Measurements from ENCODE around the gene APBA2. TPM values are rescaled to one million over a fixed set of nuclear protein-coding genes. Genes with fewer than 3 reads are reported as not detected.

APBA2 gene
- total and polyA plus RNA-seq, 4 donors = 0.41 to 2.1 (median 1.9) TPM

DNA sequence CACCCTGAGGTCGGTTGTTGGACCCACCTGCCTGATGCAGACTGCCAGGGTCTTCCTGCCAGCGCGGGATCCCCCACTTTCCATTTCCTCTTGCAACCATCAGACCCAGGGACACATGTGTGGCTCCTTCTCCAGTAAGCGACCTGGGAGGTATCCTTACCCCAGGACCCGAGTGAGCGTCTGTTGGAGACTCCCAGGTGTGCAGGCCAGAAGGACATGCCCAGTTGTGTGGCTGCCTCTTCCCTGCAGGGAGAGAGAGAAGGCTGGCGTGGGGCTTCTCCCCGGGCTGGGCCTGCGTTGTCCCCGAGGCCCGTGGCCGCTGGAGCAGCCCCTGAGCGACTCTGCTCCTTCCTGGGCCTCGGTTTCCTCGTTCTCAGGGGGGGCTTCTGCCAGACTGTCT, 56.8 kb downstream of the APBA2 start:
- Histone ChIP-seq H3K27me3 (ENCODE audit: control insufficient read depth in 1 of 2, insufficient read depth in 2 of 2, low read length in 1 of 2) (no peaks in the 10 kb centered on the region), H3K9me3 (ENCODE audit: control insufficient read depth, low read length) (no peaks in the 10 kb centered on the region), H3K27ac (ENCODE audit: low read depth in 1 of 2, low read length in 2 of 2) (no peak overlapping the region), H3K36me3 (ENCODE audit: control insufficient read depth in 1 of 2, insufficient read depth in 2 of 2, low read length in 1 of 2) (no peaks in the 10 kb centered on the region), H3K4me1 (ENCODE audit: control insufficient read depth in 1 of 2, insufficient read depth in 2 of 2, low read length in 2 of 2) (no peaks in the 10 kb centered on the region), H3K4me3 (ENCODE audit: low read length in 2 of 2) (no peak overlapping the region)
- intact Hi-C loops (cut with DNase I) = no loop called here
- DNase-seq (peak; percentile 30 to 55), ATAC-seq (ENCODE audit: low FRiP score) (no peak)
- 95 to 96% methylated on average over 11 to 15 of the region's 15 CpGs for WGBS, 2 donors

DNA sequence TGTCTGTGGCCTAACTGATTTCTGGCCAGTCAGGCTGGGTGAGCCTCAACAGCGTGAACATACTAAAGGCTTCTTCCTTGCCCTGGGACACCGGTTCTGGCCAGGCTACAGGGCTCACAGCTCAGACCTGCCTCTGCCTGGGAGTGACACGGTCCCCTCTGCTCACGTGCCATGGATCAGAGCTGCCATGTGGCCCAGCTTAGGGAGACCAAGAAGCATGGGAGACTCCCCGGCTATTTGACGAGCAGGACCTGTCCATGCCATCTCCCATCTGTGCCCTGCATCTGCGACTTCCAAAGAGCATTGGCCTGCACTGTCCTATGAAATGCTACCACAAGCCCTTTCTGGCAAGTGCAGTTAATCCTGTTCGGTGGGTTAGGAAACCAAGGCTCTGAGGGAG, 57.4 kb downstream of the APBA2 start:
- H3K9me3 ChIP-seq (ENCODE audit: control insufficient read depth, low read length) = no peaks in the 10 kb centered on the region
- H3K4me1 ChIP-seq (ENCODE audit: control insufficient read depth in 1 of 2, insufficient read depth in 2 of 2, low read length in 2 of 2) = no peaks in the 10 kb centered on the region
- intact Hi-C loops (cut with DNase I) = no loop called here
- H3K27ac ChIP-seq (ENCODE audit: low read depth in 1 of 2, low read length in 2 of 2) = no peak overlapping the region
- ATAC-seq (ENCODE audit: low FRiP score) = peak; percentile 17
- H3K27me3 ChIP-seq (ENCODE audit: control insufficient read depth in 1 of 2, insufficient read depth in 2 of 2, low read length in 1 of 2) = no peaks in the 10 kb centered on the region
- no peaks in the 10 kb centered on the region for H3K36me3 ChIP-seq (ENCODE audit: control insufficient read depth in 1 of 2, insufficient read depth in 2 of 2, low read length in 1 of 2)
- no peak overlapping the region for H3K4me3 ChIP-seq (ENCODE audit: low read length in 2 of 2)
- peak; percentile 27 to 55 for DNase-seq
- 95 to 96% methylated on average over 8 of the region's 8 CpGs for WGBS, 2 donors

DNA sequence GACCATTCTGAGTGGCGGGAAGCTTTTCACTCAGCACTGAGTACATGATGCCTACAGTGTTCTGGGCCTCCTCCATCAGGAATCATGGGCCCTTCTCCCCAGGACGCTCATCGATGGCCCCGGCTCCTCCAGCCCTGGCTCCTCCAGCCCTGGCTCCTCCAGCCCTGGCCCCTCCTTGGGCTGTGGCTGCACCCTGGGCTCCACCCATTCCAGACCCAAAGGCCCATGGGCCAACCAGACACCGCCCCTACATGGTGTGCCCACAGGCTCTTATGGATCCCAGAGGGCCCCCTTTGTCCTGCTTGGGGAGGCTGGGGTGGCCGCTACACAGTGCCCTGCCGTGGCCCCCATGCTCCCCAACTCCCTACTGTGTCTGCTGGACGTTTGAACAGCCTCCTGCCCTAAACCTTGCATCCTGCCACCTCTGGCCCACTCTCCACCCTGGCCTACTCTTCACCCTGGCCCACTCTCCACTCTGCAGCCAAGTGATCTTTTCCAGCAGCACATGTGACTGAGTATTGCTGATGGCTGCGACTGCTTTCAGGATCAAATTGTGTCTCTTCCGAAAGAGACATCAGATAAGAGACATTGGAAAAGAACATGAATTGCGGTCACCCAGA, 57.9 kb downstream of the APBA2 start:
- DNase-seq (peak; percentile 27 to 63), ATAC-seq (ENCODE audit: low FRiP score) (no peak)
- Histone ChIP-seq H3K36me3 (ENCODE audit: control insufficient read depth in 1 of 2, insufficient read depth in 2 of 2, low read length in 1 of 2) (no peaks in the 10 kb centered on the region), H3K9me3 (ENCODE audit: control insufficient read depth, low read length) (no peaks in the 10 kb centered on the region), H3K27me3 (ENCODE audit: control insufficient read depth in 1 of 2, insufficient read depth in 2 of 2, low read length in 1 of 2) (no peaks in the 10 kb centered on the region), H3K4me3 (ENCODE audit: low read length in 2 of 2) (no peak overlapping the region), H3K4me1 (ENCODE audit: control insufficient read depth in 1 of 2, insufficient read depth in 2 of 2, low read length in 2 of 2) (no peaks in the 10 kb centered on the region), H3K27ac (ENCODE audit: low read depth in 1 of 2, low read length in 2 of 2) (no peak overlapping the region)
- WGBS, 2 donors = 87 to 89% methylated on average over 11 of the region's 11 CpGs
- intact Hi-C loops (cut with DNase I) = no loop called here

DNA sequence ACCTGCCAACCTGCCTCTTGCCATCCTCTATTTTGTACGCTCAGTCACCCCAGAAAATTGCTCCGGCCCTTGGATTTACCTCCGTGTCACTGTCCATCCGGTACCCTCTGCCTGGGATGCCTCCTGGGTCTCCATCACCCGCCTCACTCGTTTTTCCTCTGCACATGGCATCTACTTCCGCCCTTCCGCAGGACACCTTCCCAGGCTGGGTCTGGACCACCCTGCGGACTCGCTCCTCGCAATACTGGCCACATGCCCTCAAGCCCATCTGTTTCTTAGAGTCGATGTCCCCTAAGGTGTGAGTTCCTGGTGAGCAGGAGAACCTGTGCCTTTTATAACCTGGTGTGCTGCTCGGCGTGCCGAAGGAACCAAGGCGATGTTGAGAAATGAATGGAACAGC, 58.5 kb downstream of the APBA2 start:
- Histone ChIP-seq H3K27me3 (ENCODE audit: control insufficient read depth in 1 of 2, insufficient read depth in 2 of 2, low read length in 1 of 2) (no peaks in the 10 kb centered on the region), H3K4me1 (ENCODE audit: control insufficient read depth in 1 of 2, insufficient read depth in 2 of 2, low read length in 2 of 2) (no peaks in the 10 kb centered on the region), H3K27ac (ENCODE audit: low read depth in 1 of 2, low read length in 2 of 2) (no peak overlapping the region), H3K4me3 (ENCODE audit: low read length in 2 of 2) (no peak overlapping the region), H3K36me3 (ENCODE audit: control insufficient read depth in 1 of 2, insufficient read depth in 2 of 2, low read length in 1 of 2) (no peaks in the 10 kb centered on the region), H3K9me3 (ENCODE audit: control insufficient read depth, low read length) (no peaks in the 10 kb centered on the region)
- DNase-seq (peak; percentile 23 to 32), ATAC-seq (ENCODE audit: low FRiP score) (no peak)
- intact Hi-C loops (cut with DNase I) = no loop called here
- 95 to 96% methylated on average over 16 of the region's 16 CpGs for WGBS, 2 donors

DNA sequence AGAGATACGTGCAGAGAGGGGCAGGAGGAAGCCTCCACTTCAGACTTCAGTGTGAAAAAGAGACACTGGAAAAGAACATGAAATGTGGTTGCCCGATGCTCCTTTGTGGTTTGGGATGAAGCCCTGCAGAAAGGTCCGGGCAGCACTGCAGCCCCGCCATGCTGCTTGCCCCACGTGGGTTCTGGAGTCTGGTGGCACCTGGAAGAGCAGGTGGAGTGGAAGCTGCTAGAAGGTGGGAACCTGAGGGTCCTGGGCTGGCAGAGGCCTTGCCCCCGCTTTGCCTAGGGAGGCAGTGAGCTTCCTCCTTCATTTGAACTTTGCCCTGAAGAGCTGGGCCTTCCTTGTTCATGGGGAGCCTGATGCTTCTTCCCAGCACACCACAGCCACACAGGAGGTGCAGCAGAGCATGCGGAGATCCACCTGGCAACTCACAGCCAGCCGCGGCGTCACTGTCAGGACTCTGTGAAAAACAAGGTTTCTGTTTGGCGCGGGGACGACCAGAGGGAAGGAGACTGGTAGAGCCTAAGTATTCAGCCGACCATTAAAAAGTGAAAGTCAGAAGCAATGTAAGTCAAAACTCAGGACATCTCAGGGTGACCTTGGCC, 59.0 kb downstream of the APBA2 start:
- H3K4me3 ChIP-seq (ENCODE audit: low read length in 2 of 2) = no peak overlapping the region
- WGBS, 2 donors = 92 to 93% methylated on average over 14 of the region's 14 CpGs
- H3K27me3 ChIP-seq (ENCODE audit: control insufficient read depth in 1 of 2, insufficient read depth in 2 of 2, low read length in 1 of 2) = no peaks in the 10 kb centered on the region
- DNase-seq (peak; percentile 28 to 47), ATAC-seq (ENCODE audit: low FRiP score) (no peak)
- no peak overlapping the region for H3K27ac ChIP-seq (ENCODE audit: low read depth in 1 of 2, low read length in 2 of 2)
- H3K36me3 ChIP-seq (ENCODE audit: control insufficient read depth in 1 of 2, insufficient read depth in 2 of 2, low read length in 1 of 2) = no peaks in the 10 kb centered on the region
- intact Hi-C loops (cut with DNase I) = no loop called here
- no peaks in the 10 kb centered on the region for H3K4me1 ChIP-seq (ENCODE audit: control insufficient read depth in 1 of 2, insufficient read depth in 2 of 2, low read length in 2 of 2)
- H3K9me3 ChIP-seq (ENCODE audit: control insufficient read depth, low read length) = no peaks in the 10 kb centered on the region

DNA sequence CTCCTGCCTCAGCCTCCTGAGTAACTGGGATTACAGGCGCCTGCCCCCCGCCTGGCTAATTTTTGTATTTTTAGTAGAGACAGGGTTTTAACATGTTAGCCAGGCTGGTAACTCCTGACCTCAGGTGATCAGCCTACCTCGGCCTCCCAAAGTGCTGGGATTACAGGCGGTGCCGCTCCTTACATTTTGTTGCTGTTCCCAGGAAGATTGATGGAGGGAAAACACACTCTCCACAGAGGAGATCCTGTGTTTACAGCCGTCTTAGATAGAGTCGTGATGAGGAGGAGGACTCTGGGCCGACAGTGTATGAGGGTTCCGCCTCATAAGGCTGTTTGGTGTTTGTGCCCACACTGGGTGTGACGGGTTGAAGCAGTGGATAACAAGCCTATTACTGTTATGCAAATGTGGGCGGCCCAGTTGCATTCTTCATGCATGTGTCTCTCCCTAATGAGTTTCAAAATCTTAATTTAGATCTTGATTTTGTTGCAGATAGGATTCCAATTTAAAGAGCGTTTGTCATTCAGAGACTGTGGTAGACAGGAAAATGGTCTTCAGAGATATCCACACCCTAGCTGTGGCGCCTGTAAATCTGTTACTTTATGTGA, 60.0 kb downstream of the APBA2 start:
- DNase-seq = peak; percentile 4 to 16
- 80 to 85% methylated on average over 13 of the region's 13 CpGs for WGBS, 2 donors
- intact Hi-C loops (cut with DNase I) = no loop called here

DNA sequence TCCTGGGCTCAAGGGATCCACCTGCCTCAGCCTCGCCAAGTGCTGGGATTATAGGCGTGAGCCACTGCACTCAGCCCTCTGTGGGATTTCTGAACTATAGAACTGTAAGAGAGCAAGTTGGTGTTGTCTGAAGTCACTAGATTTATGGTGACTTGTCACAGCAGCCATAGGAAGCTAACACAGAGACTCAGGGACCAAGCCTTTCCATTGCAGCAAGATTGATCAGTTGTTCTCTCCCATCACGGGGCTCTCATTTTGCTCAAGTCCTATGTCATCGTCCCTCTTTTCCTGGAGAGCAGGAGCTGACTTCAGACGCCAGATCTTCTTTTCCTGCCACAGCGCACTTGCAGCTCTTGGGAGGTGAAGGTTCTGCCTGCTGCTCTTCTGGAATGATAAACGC, 61.0 kb downstream of the APBA2 start:
- H3K9me3 ChIP-seq (ENCODE audit: control insufficient read depth, low read length) = no peaks in the 10 kb centered on the region
- intact Hi-C loops (cut with DNase I) = no loop called here
- H3K36me3 ChIP-seq (ENCODE audit: control insufficient read depth in 1 of 2, insufficient read depth in 2 of 2, low read length in 1 of 2) = no peaks in the 10 kb centered on the region
- WGBS, 2 donors = 91 to 93% methylated on average over 7 of the region's 7 CpGs
- H3K27ac ChIP-seq (ENCODE audit: low read depth in 1 of 2, low read length in 2 of 2) = no peak overlapping the region
- DNase-seq (peak in 1 of 2 donors; percentile 27), ATAC-seq (ENCODE audit: low FRiP score) (no peak)
- no peaks in the 10 kb centered on the region for H3K27me3 ChIP-seq (ENCODE audit: control insufficient read depth in 1 of 2, insufficient read depth in 2 of 2, low read length in 1 of 2)
- H3K4me3 ChIP-seq (ENCODE audit: low read length in 2 of 2) = no peak overlapping the region
- no peaks in the 10 kb centered on the region for H3K4me1 ChIP-seq (ENCODE audit: control insufficient read depth in 1 of 2, insufficient read depth in 2 of 2, low read length in 2 of 2)

More for the DNA sequence above, 60.0 kb downstream of the APBA2 start:
- Histone ChIP-seq H3K4me1 (ENCODE audit: control insufficient read depth in 1 of 2, insufficient read depth in 2 of 2, low read length in 2 of 2) (no peaks in the 10 kb centered on the region), H3K9me3 (ENCODE audit: control insufficient read depth, low read length) (no peaks in the 10 kb centered on the region), H3K27ac (ENCODE audit: low read depth in 1 of 2, low read length in 2 of 2) (no peak overlapping the region), H3K4me3 (ENCODE audit: low read length in 2 of 2) (no peak overlapping the region), H3K27me3 (ENCODE audit: control insufficient read depth in 1 of 2, insufficient read depth in 2 of 2, low read length in 1 of 2) (no peaks in the 10 kb centered on the region), H3K36me3 (ENCODE audit: control insufficient read depth in 1 of 2, insufficient read depth in 2 of 2, low read length in 1 of 2) (no peaks in the 10 kb centered on the region)
- ATAC-seq (ENCODE audit: low FRiP score) = no peak

DNA sequence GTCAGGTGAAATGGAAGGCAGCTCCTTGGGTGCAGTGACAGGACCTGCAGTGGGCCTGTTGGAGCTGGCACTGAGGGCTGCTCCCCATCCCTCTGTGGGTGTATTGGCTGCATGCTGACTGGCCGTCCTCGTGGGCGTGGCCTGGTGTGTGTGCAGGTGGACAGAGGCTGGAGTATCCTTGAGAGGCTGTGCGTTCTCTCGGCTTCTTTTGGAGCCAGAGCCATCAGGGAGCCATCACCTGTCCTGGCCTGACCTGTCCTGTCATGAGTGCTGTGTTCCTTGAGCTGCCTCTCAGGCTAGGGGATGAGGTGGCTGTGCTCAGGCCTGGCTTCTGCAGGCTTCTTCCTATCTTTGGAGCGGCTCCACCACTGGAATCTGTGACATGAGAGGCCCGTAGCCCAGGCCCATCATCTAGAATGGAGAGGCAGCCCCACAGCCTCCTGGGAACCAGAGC, 61.5 kb downstream of the APBA2 start:
- no peak overlapping the region for H3K27ac ChIP-seq (ENCODE audit: low read depth in 1 of 2, low read length in 2 of 2)
- H3K27me3 ChIP-seq (ENCODE audit: control insufficient read depth in 1 of 2, insufficient read depth in 2 of 2, low read length in 1 of 2) = no peaks in the 10 kb centered on the region
- peak; percentile 37 to 43 for DNase-seq

DNA sequence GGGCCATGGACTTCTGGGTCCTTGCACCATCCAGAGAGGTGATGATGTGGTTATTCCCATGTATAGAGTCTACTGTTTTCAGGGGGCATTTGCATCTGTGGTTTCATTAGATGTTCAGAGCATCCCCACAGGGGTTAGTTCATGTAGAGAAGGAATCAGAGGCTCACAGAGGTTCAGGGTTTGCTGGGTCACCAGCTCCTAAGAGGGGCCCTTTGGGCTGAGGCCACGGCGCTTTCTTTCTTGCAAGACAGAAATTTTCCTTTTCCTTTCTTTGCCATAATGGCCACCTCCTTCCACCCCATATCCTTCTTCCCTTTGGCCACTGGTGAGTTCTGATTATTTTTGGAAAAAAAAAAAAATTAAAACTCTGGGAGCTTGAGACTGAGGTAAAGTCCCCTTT, 62.3 kb downstream of the APBA2 start:
- Histone ChIP-seq H3K4me1 (ENCODE audit: control insufficient read depth in 1 of 2, insufficient read depth in 2 of 2, low read length in 2 of 2) (no peaks in the 10 kb centered on the region), H3K27me3 (ENCODE audit: control insufficient read depth in 1 of 2, insufficient read depth in 2 of 2, low read length in 1 of 2) (no peaks in the 10 kb centered on the region), H3K27ac (ENCODE audit: low read depth in 1 of 2, low read length in 2 of 2) (no peak overlapping the region), H3K36me3 (ENCODE audit: control insufficient read depth in 1 of 2, insufficient read depth in 2 of 2, low read length in 1 of 2) (no peaks in the 10 kb centered on the region), H3K4me3 (ENCODE audit: low read length in 2 of 2) (no peak overlapping the region), H3K9me3 (ENCODE audit: control insufficient read depth, low read length) (no peaks in the 10 kb centered on the region)
- no peak for ATAC-seq (ENCODE audit: low FRiP score)
- 92 to 95% methylated on average over 2 of the region's 2 CpGs for WGBS, 2 donors
- no peak for DNase-seq
- intact Hi-C loops (cut with DNase I) = no loop called here

More for the DNA sequence above, 61.5 kb downstream of the APBA2 start:
- no peaks in the 10 kb centered on the region for H3K9me3 ChIP-seq (ENCODE audit: control insufficient read depth, low read length)
- 92 to 93% methylated on average over 7 of the region's 7 CpGs for WGBS, 2 donors
- intact Hi-C loops (cut with DNase I) = no loop called here
- no peak for ATAC-seq (ENCODE audit: low FRiP score)
- H3K4me3 ChIP-seq (ENCODE audit: low read length in 2 of 2) = no peak overlapping the region
- no peaks in the 10 kb centered on the region for H3K4me1 ChIP-seq (ENCODE audit: control insufficient read depth in 1 of 2, insufficient read depth in 2 of 2, low read length in 2 of 2)
- H3K36me3 ChIP-seq (ENCODE audit: control insufficient read depth in 1 of 2, insufficient read depth in 2 of 2, low read length in 1 of 2) = no peaks in the 10 kb centered on the region
